Retinal pigment epithelial cell (primary cell): ENCODE results near the gene SEMA4B.
"Not testable (repeated sequence)": the region's sequence is repeated elsewhere in the genome, so short reads cannot be mapped to it uniquely, and the experiment has no call there.

Experiments used
- DNase-seq: peaks from one replicate; pipeline ENCODE4 v3.0.0-alpha.2; 2010; ENCODE audit warnings: low read depth
- H3K4me3 ChIP-seq: 2 replicates; pipeline ENCODE4 v1.5.1; 2011; ENCODE audit warnings: mild to moderate bottlenecking, low read length, control low read depth, moderate library complexity
- TF ChIP-seq, protein P1 (sequence below): conservative IDR thresholded peaks from 2 replicates; pipeline ENCODE4 v1.5.1; 2011; ENCODE audit warnings: low read depth, low read length, control low read depth, inconsistent platforms

SEMA4B gene

DNA sequence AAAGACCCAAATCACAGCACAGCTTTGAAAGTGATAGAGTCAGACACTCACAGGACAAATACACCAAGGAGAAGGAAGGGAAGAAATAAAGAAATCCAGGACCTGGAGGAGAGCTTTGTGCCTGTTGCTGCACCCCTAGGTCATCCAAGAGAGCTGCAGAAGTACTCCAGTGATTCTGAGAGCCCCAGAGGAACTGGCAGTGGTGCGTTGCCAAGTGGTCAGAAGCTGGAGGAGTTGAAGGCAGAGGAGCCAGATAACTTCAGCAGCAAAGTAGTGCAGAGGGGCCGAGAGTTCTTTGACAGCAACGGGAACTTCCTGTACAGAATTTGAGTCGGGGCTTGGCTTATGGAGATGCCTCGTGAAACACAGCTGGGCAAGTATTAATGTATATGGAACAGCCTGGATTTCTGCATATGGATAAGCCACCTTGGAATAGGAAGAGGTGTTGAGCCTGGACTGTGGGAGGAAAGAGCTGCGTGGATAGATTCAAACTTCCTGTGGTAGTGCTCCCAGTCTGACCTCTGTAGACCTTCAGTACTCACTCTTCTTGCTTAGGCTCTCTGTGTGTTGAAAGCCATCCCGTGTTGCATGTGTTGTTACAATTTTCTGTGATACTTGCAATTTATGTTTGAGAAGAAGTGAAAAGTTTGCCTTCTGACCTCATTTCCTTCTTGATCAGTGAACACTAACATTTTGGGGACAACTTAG lies 70.5 kb downstream of the SEMA4B start:
- TF ChIP-seq, protein P1, sequence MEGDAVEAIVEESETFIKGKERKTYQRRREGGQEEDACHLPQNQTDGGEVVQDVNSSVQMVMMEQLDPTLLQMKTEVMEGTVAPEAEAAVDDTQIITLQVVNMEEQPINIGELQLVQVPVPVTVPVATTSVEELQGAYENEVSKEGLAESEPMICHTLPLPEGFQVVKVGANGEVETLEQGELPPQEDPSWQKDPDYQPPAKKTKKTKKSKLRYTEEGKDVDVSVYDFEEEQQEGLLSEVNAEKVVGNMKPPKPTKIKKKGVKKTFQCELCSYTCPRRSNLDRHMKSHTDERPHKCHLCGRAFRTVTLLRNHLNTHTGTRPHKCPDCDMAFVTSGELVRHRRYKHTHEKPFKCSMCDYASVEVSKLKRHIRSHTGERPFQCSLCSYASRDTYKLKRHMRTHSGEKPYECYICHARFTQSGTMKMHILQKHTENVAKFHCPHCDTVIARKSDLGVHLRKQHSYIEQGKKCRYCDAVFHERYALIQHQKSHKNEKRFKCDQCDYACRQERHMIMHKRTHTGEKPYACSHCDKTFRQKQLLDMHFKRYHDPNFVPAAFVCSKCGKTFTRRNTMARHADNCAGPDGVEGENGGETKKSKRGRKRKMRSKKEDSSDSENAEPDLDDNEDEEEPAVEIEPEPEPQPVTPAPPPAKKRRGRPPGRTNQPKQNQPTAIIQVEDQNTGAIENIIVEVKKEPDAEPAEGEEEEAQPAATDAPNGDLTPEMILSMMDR, result no peak
- H3K4me3 ChIP-seq, result no peak overlapping the region
- no peak for DNase-seq

GRCh38 chr15:90278467-90278866 lies 77.3 kb downstream of the SEMA4B start:
- H3K4me3 ChIP-seq, DNase-seq: not testable (repeated sequence)
